GM12878 (cell line): ENCODE measurements around the gene KRT222. TPM values are rescaled to one million over a fixed set of nuclear protein-coding genes. Genes with fewer than 3 reads are reported as not detected.

Experiments
- ASH2L ChIP-seq: fragments of 300-600, 200-600 bp; sonication (generic); IDR thresholded peaks from 2 replicates; pipeline ENCODE4 v1.6.1; 2017; ENCODE audit warnings: low read depth, mild to moderate bottlenecking, borderline replicate concordance
- ATF7 ChIP-seq: fragments of 450-650 bp; IDR thresholded peaks from 2 replicates; pipeline ENCODE4 v1.6.1; 2016; ENCODE audit warnings: low read depth, mild to moderate bottlenecking
- CBX3 ChIP-seq: fragments of 200-600 bp; sonication (generic); IDR thresholded peaks from 2 replicates; pipeline ENCODE4 v1.6.1; 2016; ENCODE audit warnings: low read depth, borderline replicate concordance
- IKZF2 ChIP-seq, 2 experiments: fragments of 450-650 bp; IDR thresholded peaks; 2 replicates each; pipeline ENCODE4 v1.6.1; 2017; ENCODE audit warnings: mild to moderate bottlenecking in 2 of 2, moderate library complexity in 2 of 2
- MTA3 ChIP-seq: IDR thresholded peaks from 2 replicates; pipeline ENCODE4 v1.6.1; 2012; ENCODE audit warnings: low read length, inconsistent platforms, borderline replicate concordance
- MXI1 ChIP-seq: fragments of 150-350 bp; IDR thresholded peaks from 2 replicates; pipeline ENCODE4 v1.6.1; 2011; ENCODE audit warnings: low read depth, mild to moderate bottlenecking, inconsistent platforms, low read length, improper control_type of control experiment
- MYC ChIP-seq: IDR thresholded peaks from 2 replicates; pipeline ENCODE4 v1.6.1; 2011; ENCODE audit warnings: mild to moderate bottlenecking, low read length, moderate library complexity, inconsistent platforms; ENCODE audit not compliant: insufficient read depth, insufficient replicate concordance, insufficient read length, severe bottlenecking
- POLR2AphosphoS2 ChIP-seq: IDR thresholded peaks from 2 replicates; pipeline ENCODE4 v1.6.1; 2011; ENCODE audit warnings: low read depth, mild to moderate bottlenecking, low read length, improper control_type of control experiment, moderate library complexity
- POU2F2 ChIP-seq: IDR thresholded peaks from 3 replicates; pipeline ENCODE4 v1.6.1; 2011; ENCODE audit warnings: low read depth, mild to moderate bottlenecking, low read length, borderline replicate concordance
- RAD51 ChIP-seq: fragments of 450-650 bp; IDR thresholded peaks from 2 replicates; pipeline ENCODE4 v1.6.1; 2016; ENCODE audit warnings: moderate library complexity, mild to moderate bottlenecking, inconsistent platforms
- RFX5 ChIP-seq: IDR thresholded peaks from 2 replicates; pipeline ENCODE4 v1.6.1; 2011; ENCODE audit warnings: low read depth, low read length, improper control_type of control experiment
- polyA plus RNA-seq, 11 experiments: library from polyadenylated mRNA; depleted of rRNA in 4 of 11; unstranded in 6 of 11; stranded (reverse) in 5 of 11; fragments of >200 nt; fragmentation: Nextera tagmentation in 4 of 11; fragmentation: Illumina TruSeq in 1 of 11; extraction: Ambion mirVana in 4 of 11; extraction: Trizol in 1 of 11; gene quantifications; 1 replicate in 1 of 11; 2 replicates in 10 of 11; pipeline versions ENCODE4 v1.2.1 to v1.2.3, GENCODE V29; 2011 to 2016; ENCODE audit warnings: inconsistent platforms in 2 of 11, missing spikeins in 2 of 11, low read depth in 1 of 11
- total RNA-seq, 4 experiments: library from RNA; depleted of rRNA in 3 of 4; stranded (reverse); fragments of >200 nt in 3 of 4; fragmentation: Illumina TruSeq in 1 of 4; extraction: Trizol in 1 of 4; gene quantifications; 2 replicates each; pipeline versions ENCODE4 v1.2.1 to v1.2.3, GENCODE V29; 2013 to 2021
- TF ChIP-seq, protein P1 (sequence below): IDR thresholded peaks from 2 replicates; pipeline ENCODE4 v1.6.1; 2012; ENCODE audit warnings: improper control_type of control experiment, low read depth, low read length; ENCODE audit not compliant: insufficient replicate concordance

KRT222 gene
- total and polyA plus RNA-seq, 10 of the 15 experiments (the other 5 are each of a cell fraction or from before 2014, with no cell fraction given), result 0.21 to 6.4 (median 0.54) TPM; not detected in 1

DNA sequence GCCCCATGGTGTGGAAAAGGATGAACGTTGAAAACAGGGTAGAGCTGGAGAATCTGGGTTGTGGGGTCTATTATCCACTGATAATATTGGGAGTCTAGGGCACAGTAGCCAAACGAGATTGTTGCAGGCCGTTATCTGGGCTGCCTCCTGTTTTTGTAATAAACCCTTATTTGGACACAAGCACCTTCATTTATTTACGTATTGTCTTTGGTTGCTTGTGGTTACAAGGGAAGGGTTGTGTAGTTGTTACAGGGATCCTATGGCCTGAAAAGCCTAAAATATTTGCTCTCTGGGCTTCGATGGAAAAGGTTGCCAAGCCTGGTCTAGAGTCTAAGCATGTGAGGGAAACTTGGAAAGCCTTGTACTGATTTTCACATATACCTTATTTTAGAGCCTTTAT is 13.0 kb downstream of the KRT222 start (continued):
- TF ChIP-seq POU2F2 (no peak), POLR2AphosphoS2 (no peak), MYC (no peak), MTA3 (no peak), CBX3 (no peak), IKZF2 (IDR thresholded peaks at IDR 0.05) (no peak), ATF7 (no peak), ASH2L (no peak), MXI1 (no peak), RFX5 (no peak), RAD51 (no peak)
- TF ChIP-seq, protein P1, sequence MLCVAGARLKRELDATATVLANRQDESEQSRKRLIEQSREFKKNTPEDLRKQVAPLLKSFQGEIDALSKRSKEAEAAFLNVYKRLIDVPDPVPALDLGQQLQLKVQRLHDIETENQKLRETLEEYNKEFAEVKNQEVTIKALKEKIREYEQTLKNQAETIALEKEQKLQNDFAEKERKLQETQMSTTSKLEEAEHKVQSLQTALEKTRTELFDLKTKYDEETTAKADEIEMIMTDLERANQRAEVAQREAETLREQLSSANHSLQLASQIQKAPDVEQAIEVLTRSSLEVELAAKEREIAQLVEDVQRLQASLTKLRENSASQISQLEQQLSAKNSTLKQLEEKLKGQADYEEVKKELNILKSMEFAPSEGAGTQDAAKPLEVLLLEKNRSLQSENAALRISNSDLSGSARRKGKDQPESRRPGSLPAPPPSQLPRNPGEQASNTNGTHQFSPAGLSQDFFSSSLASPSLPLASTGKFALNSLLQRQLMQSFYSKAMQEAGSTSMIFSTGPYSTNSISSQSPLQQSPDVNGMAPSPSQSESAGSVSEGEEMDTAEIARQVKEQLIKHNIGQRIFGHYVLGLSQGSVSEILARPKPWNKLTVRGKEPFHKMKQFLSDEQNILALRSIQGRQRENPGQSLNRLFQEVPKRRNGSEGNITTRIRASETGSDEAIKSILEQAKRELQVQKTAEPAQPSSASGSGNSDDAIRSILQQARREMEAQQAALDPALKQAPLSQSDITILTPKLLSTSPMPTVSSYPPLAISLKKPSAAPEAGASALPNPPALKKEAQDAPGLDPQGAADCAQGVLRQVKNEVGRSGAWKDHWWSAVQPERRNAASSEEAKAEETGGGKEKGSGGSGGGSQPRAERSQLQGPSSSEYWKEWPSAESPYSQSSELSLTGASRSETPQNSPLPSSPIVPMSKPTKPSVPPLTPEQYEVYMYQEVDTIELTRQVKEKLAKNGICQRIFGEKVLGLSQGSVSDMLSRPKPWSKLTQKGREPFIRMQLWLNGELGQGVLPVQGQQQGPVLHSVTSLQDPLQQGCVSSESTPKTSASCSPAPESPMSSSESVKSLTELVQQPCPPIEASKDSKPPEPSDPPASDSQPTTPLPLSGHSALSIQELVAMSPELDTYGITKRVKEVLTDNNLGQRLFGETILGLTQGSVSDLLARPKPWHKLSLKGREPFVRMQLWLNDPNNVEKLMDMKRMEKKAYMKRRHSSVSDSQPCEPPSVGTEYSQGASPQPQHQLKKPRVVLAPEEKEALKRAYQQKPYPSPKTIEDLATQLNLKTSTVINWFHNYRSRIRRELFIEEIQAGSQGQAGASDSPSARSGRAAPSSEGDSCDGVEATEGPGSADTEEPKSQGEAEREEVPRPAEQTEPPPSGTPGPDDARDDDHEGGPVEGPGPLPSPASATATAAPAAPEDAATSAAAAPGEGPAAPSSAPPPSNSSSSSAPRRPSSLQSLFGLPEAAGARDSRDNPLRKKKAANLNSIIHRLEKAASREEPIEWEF, result no peak
